Astrocyte of the spinal cord (primary cell): Measurements from ENCODE around the gene TBX5.

Experiments
- DNase-seq: peaks from one replicate; pipeline ENCODE4 v3.0.0; 2011; ENCODE audit warnings: low read depth, low spot score
- H3K4me3 ChIP-seq: 2 replicates; pipeline ENCODE4 v1.5.1; 2011; ENCODE audit warnings: low read depth, mild to moderate bottlenecking, low read length, moderate library complexity
- CTCF ChIP-seq: IDR thresholded peaks from 2 replicates; pipeline ENCODE4 v1.5.1; 2012; ENCODE audit warnings: low read depth, mild to moderate bottlenecking, low read length, inconsistent platforms
- in situ Hi-C: cut with HindIII; loops from 2 replicates; pipeline ENCODE4 v1.10.0; 2017; ENCODE audit warnings: low sequenced_read_pairs

Gene TBX5

GRCh38 chr12:114401328-114402083 is 4.4 kb downstream of the TBX5 start:
- in situ Hi-C loops, result no loop called here
- DNase-seq, result no peak
- H3K4me3 ChIP-seq, result no peak overlapping the region
- TF ChIP-seq CTCF, result no peak

GRCh38 chr12:114400925-114401324 is 5.0 kb downstream of the TBX5 start:
- in situ Hi-C loops, result no loop called here
- TF ChIP-seq CTCF, result no peak
- DNase-seq, result no peak
- no peak overlapping the region for H3K4me3 ChIP-seq

- no peak overlapping the region for H3K4me3 ChIP-seq
- no peak for DNase-seq
- in situ Hi-C loops, result no loop called here
- no peak for TF ChIP-seq CTCF
Measured at GRCh38 chr12:114400361-114400811, 5.6 kb downstream of the TBX5 start.

- in situ Hi-C loops, result no loop called here
- no peak for TF ChIP-seq CTCF
- no peak overlapping the region for H3K4me3 ChIP-seq
- no peak for DNase-seq
Measured at GRCh38 chr12:114399664-114400211, 6.2 kb downstream of the TBX5 start.

GRCh38 chr12:114397978-114398881 is 7.7 kb downstream of the TBX5 start:
- TF ChIP-seq CTCF, result no peak
- H3K4me3 ChIP-seq, result no peak overlapping the region
- no peak for DNase-seq
- in situ Hi-C loops, result no loop called here

- no peak for TF ChIP-seq CTCF
- in situ Hi-C loops, result no loop called here
- DNase-seq, result no peak
- H3K4me3 ChIP-seq, result no peak overlapping the region
Measured at GRCh38 chr12:114396869-114397719, 8.8 kb downstream of the TBX5 start.
